Measurements from ENCODE around the gene MTR.

DNA sequence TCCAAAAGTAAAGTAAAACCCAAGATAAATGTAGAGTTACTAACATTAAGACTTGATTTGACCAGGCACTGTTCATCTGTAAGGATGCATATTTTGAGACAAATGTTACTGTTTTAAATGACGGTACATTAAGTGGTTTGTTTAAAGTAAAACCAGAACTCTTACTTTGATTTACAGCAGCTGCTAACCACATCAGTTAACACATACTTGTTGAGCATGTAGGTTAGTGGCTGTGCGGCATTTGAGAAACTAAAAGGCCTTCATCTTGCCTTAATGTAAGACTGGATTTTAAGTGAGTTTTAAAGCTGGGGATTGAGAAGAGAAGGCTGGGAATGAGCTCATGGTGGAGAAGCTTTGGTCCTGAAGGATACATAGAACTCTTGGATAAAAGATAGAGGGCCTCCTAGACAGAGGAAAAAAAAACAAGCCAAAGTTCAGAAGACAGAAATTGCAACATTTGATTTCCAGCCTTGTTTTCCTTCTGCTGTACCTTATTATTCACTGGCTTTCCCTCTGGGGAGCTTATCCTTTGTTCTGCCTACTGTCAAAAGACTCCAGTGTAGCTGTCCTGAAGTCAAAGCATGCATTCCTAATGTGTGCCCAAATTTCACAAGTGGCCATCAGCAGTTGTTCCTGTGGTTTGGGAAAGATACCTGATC lies 66.6 kb downstream of the MTR start:
- TF ChIP-seq, protein P1, sequence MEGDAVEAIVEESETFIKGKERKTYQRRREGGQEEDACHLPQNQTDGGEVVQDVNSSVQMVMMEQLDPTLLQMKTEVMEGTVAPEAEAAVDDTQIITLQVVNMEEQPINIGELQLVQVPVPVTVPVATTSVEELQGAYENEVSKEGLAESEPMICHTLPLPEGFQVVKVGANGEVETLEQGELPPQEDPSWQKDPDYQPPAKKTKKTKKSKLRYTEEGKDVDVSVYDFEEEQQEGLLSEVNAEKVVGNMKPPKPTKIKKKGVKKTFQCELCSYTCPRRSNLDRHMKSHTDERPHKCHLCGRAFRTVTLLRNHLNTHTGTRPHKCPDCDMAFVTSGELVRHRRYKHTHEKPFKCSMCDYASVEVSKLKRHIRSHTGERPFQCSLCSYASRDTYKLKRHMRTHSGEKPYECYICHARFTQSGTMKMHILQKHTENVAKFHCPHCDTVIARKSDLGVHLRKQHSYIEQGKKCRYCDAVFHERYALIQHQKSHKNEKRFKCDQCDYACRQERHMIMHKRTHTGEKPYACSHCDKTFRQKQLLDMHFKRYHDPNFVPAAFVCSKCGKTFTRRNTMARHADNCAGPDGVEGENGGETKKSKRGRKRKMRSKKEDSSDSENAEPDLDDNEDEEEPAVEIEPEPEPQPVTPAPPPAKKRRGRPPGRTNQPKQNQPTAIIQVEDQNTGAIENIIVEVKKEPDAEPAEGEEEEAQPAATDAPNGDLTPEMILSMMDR (IDR thresholded peaks at IDR 0.05), result no peak
- TF ChIP-seq POLR2AphosphoS5 (IDR thresholded peaks at IDR 0.05; ENCODE audit: insufficient read depth in 1 of 2, low read depth in 1 of 2), result no peak

All from vagina (tissue), 2 donors.